HG03045 (cell line): Measurements from ENCODE around the gene TNFSF10.

Experiments used
- ATAC-seq: cut with Tn5 transposase; IDR thresholded peaks from one replicate; pipeline ENCODE4 v1.9.1; 2021; ENCODE audit warnings: mild to moderate bottlenecking, moderate library complexity; ENCODE audit not compliant: unreplicated experiment

Gene TNFSF10

DNA sequence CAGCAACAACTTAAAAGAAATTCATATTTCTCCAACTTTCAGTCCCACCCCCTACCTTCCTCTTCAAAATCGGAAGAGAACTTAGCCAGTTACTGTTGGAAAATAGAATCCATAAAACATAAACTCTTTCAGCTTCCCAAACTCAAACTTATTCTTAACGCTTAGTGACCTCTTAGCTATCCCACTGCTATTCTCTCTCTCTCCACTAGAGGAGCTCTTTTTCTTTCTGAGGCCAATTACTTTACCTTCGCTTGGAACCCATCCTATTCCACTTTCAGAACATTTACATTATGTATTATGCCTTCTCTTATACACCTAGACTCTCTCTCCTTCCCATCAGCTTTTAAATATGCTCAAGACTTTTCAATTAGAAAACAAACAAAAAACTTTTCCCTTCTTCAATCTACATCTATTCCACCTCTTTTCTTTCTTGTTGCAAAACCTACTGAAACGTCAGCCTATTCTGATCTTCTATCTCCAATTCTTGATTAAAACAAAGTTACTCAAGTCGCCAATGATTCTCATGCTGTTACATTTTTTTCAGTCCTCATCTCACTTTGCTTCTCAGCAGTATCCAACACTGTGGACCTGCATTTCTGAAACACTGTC, 61.6 kb downstream of the TNFSF10 start:
- no peak for ATAC-seq

GRCh38 chr3:172456404-172456803, 66.8 kb downstream of the TNFSF10 start:
- no peak for ATAC-seq
